Stomach smooth muscle (tissue), 2 donors: ENCODE data around the gene TEX30.
"Not testable (repeated sequence)": the region's sequence is repeated elsewhere in the genome, so short reads cannot be mapped to it uniquely, and the experiment has no call there.

Experiments used
- H3K27ac ChIP-seq: one replicate; pipeline ENCODE4 v1.7.0; 2013; ENCODE audit warnings: mild to moderate bottlenecking, low read length, inconsistent platforms
- H3K27me3 ChIP-seq, 2 donors: one replicate each; pipeline ENCODE4 v1.7.0; 2013; ENCODE audit warnings: low read length in 2 of 2; ENCODE audit not compliant: insufficient read depth in 2 of 2, control insufficient read depth in 1 of 2
- H3K36me3 ChIP-seq, 2 donors: one replicate each; pipeline ENCODE4 v1.7.0; 2013; ENCODE audit warnings: low read length in 2 of 2; ENCODE audit not compliant: control insufficient read depth in 2 of 2, insufficient read depth in 2 of 2
- H3K4me1 ChIP-seq: one replicate; pipeline ENCODE4 v1.7.0; 2013; ENCODE audit warnings: low read length; ENCODE audit not compliant: control insufficient read depth, insufficient read depth
- H3K4me3 ChIP-seq, 2 donors: one replicate each; pipeline ENCODE4 v1.7.0; 2013; ENCODE audit warnings: low read length in 2 of 2
- H3K9ac ChIP-seq, 2 donors: one replicate each; pipeline ENCODE4 v1.7.0; 2013; ENCODE audit warnings: low read length in 2 of 2, mild to moderate bottlenecking in 1 of 2
- H3K9me3 ChIP-seq, 2 donors: one replicate each; pipeline ENCODE4 v1.7.0; 2013; ENCODE audit warnings: low read length in 2 of 2; ENCODE audit not compliant: control insufficient read depth in 2 of 2
- donor health status: healthy.
- donor health status: Pancreatic carcinoma.

The TEX30 gene

GRCh38 chr13:102800145-102801041, 26.8 kb upstream of the TEX30 start:
- no peaks in the 10 kb centered on the region for H3K9me3 ChIP-seq
- H3K27ac ChIP-seq, result peak overlapping the region; percentile 71
- no peaks in the 10 kb centered on the region for H3K36me3 ChIP-seq
- H3K27me3 ChIP-seq, result no peaks in the 10 kb centered on the region
- H3K4me3 ChIP-seq, result peak overlapping the region; percentile 72 to 93
- peaks cover 21% of the 10 kb centered on the region for H3K4me1 ChIP-seq
- H3K9ac ChIP-seq, result peak overlapping the region; percentile 82

- Histone ChIP-seq H3K4me1 (peaks cover 21% of the 10 kb centered on the region), H3K27me3 (no peaks in the 10 kb centered on the region), H3K9ac (peak overlapping the region; percentile 82), H3K27ac (peak overlapping the region; percentile 71), H3K36me3 (no peaks in the 10 kb centered on the region), H3K4me3 (peak overlapping the region; percentile 72 to 93), H3K9me3 (no peaks in the 10 kb centered on the region)
Observed at GRCh38 chr13:102799426-102800144, 26.0 kb upstream of the TEX30 start.

GRCh38 chr13:102798581-102799425, 25.2 kb upstream of the TEX30 start, which contains the start of the genes BIVM and POGLUT2:
Gene BIVM (plus strand): TSS chr13:102799119. CDS start chr13:102807268, 8,149 bp downstream.
Gene POGLUT2 (minus strand): TSS chr13:102798976. CDS start chr13:102798670, 306 bp downstream.
- peak within 1 kb of the TSS; percentile 71 for H3K27ac ChIP-seq
- H3K36me3 ChIP-seq, result no peaks in the 10 kb centered on the region
- peak within 1 kb of the TSS; percentile 72 to 93 for H3K4me3 ChIP-seq
- H3K9me3 ChIP-seq, result no peaks in the 10 kb centered on the region
- H3K9ac ChIP-seq, result peak within 1 kb of the TSS; percentile 82
- H3K27me3 ChIP-seq, result no peaks in the 10 kb centered on the region
- peaks cover 21% of the 10 kb centered on the region for H3K4me1 ChIP-seq

GRCh38 chr13:102793611-102794355, 20.2 kb upstream of the TEX30 start:
- peaks cover 6% of the 10 kb centered on the region for H3K4me1 ChIP-seq
- H3K9ac ChIP-seq, result no peak overlapping the region

GRCh38 chr13:102792396-102792795, 18.8 kb upstream of the TEX30 start:
- no peak overlapping the region for H3K9ac ChIP-seq
- no peak overlapping the region for H3K27ac ChIP-seq
- H3K36me3 ChIP-seq, result peaks cover 6 to 19% of the 10 kb centered on the region in 2 donors
- H3K9me3 ChIP-seq, result no peaks in the 10 kb centered on the region
- H3K4me1 ChIP-seq, result no peaks in the 10 kb centered on the region
- no peaks in the 10 kb centered on the region for H3K27me3 ChIP-seq
- no peak overlapping the region for H3K4me3 ChIP-seq

More at GRCh38 chr13:102793611-102794355, 20.2 kb upstream of the TEX30 start:
- Histone ChIP-seq H3K27ac (no peak overlapping the region), H3K4me3 (no peak overlapping the region), H3K9me3 (no peaks in the 10 kb centered on the region), H3K36me3 (peaks cover 6 to 12% of the 10 kb centered on the region in 2 donors), H3K27me3 (no peaks in the 10 kb centered on the region)

GRCh38 chr13:102788683-102789082, 15.1 kb upstream of the TEX30 start:
- H3K4me1 ChIP-seq, result no peaks in the 10 kb centered on the region
- no peak overlapping the region for H3K9ac ChIP-seq
- H3K27me3 ChIP-seq, result no peaks in the 10 kb centered on the region
- H3K9me3 ChIP-seq, result no peaks in the 10 kb centered on the region
- H3K36me3 ChIP-seq, result peaks cover 6 to 21% of the 10 kb centered on the region in 2 donors
- H3K27ac ChIP-seq, result no peak overlapping the region
- no peak overlapping the region for H3K4me3 ChIP-seq

GRCh38 chr13:102784483-102784882, 10.9 kb upstream of the TEX30 start:
- Histone ChIP-seq H3K9me3 (no peaks in the 10 kb centered on the region), H3K27me3 (no peaks in the 10 kb centered on the region), H3K36me3 (peaks cover 0 to 12% of the 10 kb centered on the region in 2 donors), H3K9ac (no peak overlapping the region), H3K4me3 (no peak overlapping the region), H3K27ac (no peak overlapping the region), H3K4me1 (no peaks in the 10 kb centered on the region)

GRCh38 chr13:102781591-102781990, 8.0 kb upstream of the TEX30 start:
- peaks cover 0 to 4% of the 10 kb centered on the region in 2 donors for H3K36me3 ChIP-seq
- H3K27ac ChIP-seq, result no peak overlapping the region
- H3K9me3 ChIP-seq, result no peaks in the 10 kb centered on the region
- H3K4me3 ChIP-seq, result no peak overlapping the region
- H3K27me3 ChIP-seq, result no peaks in the 10 kb centered on the region
- H3K4me1 ChIP-seq, result no peaks in the 10 kb centered on the region
- H3K9ac ChIP-seq, result no peak overlapping the region

- not testable (repeated sequence) for H3K27me3 ChIP-seq, H3K4me1 ChIP-seq, H3K36me3 ChIP-seq, H3K9ac ChIP-seq, H3K27ac ChIP-seq, H3K4me3 ChIP-seq, H3K9me3 ChIP-seq
Observed at GRCh38 chr13:102780656-102781055, 7.1 kb upstream of the TEX30 start.
